OCI-LY7 (cell line): Measurements from ENCODE around the gene PTPRM. TPM values are rescaled to one million over a fixed set of nuclear protein-coding genes. Genes with fewer than 3 reads are reported as not detected.

ENCODE experiments used
- BruUV-seq: library from RNA; stranded (reverse); fragments of 400-500 nt; replicated peaks from 2 replicates; lab custom pipeline; 2021; lab: Mats Ljungman, UMichigan
- CTCF ChIA-PET: fragments of 300-600 bp; sonication (Branson Sonifier 250); formaldehyde crosslinking; loops from one replicate; lab custom pipeline; 2022; ENCODE audit warnings: antibody characterized with exemption; ENCODE audit not compliant: unreplicated experiment; lab: Charles Lee
- POLR2A ChIA-PET: fragments of 300-600 bp; sonication (Branson Sonifier 250); formaldehyde crosslinking; loops from one replicate; lab custom pipeline; 2022; ENCODE audit warnings: antibody characterized with exemption; lab: Charles Lee
- DNase-seq: peaks from one replicate; pipeline ENCODE4 v3.0.0-alpha.2; 2015; ENCODE audit warnings: low spot score
- H2AFZ ChIP-seq: fragments of 200-600 bp; sonication (generic), shearing (Covaris generic); 2 replicates; pipeline ENCODE4 v1.6.1; 2014; ENCODE audit warnings: mild to moderate bottlenecking, antibody characterized with exemption, low read length, moderate library complexity
- H3K27ac ChIP-seq: fragments of 200-600 bp; sonication (generic); 2 replicates; pipeline ENCODE4 v1.5.1; 2014; ENCODE audit warnings: mixed run types, low read depth, mild to moderate bottlenecking, moderate library complexity, low read length, inconsistent platforms; ENCODE audit not compliant: poor library complexity, severe bottlenecking
- H3K36me3 ChIP-seq: fragments of 200-600 bp; sonication (generic); 2 replicates; pipeline ENCODE4 v1.6.1; 2014; ENCODE audit warnings: mild to moderate bottlenecking, antibody characterized with exemption, low read length, moderate library complexity, mixed read lengths; ENCODE audit not compliant: insufficient read depth
- H3K4me1 ChIP-seq: fragments of 200-600 bp; sonication (generic); 2 replicates; pipeline ENCODE4 v1.5.1; 2014; ENCODE audit warnings: mild to moderate bottlenecking, low read length; ENCODE audit not compliant: insufficient read depth, poor library complexity, severe bottlenecking
- H3K4me2 ChIP-seq: fragments of 200-600 bp; sonication (generic); 2 replicates; pipeline ENCODE4 v1.6.1; 2014; ENCODE audit warnings: mild to moderate bottlenecking, low read length
- H3K4me3 ChIP-seq: fragments of 200-600 bp; sonication (generic); 2 replicates; pipeline ENCODE4 v1.5.1; 2014; ENCODE audit warnings: mild to moderate bottlenecking, low read depth, low read length; ENCODE audit not compliant: poor library complexity, severe bottlenecking
- H3K79me2 ChIP-seq: fragments of 200-600 bp; sonication (generic); 2 replicates; pipeline ENCODE4 v1.6.1; 2016; ENCODE audit warnings: low read depth, mild to moderate bottlenecking, low read length, moderate library complexity, mixed read lengths; ENCODE audit not compliant: insufficient read depth
- H3K9me2 ChIP-seq: fragments of 200-600 bp; sonication (generic); 2 replicates; pipeline ENCODE4 v1.6.1; 2016; ENCODE audit warnings: mild to moderate bottlenecking, low read length, mixed read lengths; ENCODE audit not compliant: insufficient read depth
- H3K9me3 ChIP-seq: fragments of 200-600 bp; sonication (generic); 2 replicates; pipeline ENCODE4 v1.6.1; 2014; ENCODE audit warnings: mild to moderate bottlenecking, mixed run types, low read length, mixed read lengths
- H4K20me1 ChIP-seq: fragments of 200-600 bp; sonication (generic); 2 replicates; pipeline ENCODE4 v1.6.1; 2014; ENCODE audit warnings: mild to moderate bottlenecking, antibody characterized with exemption, low read length, moderate library complexity, mixed read lengths; ENCODE audit not compliant: insufficient read depth
- CTCF ChIP-seq: fragments of 200-600 bp; sonication (generic); conservative IDR thresholded peaks from 2 replicates; pipeline ENCODE4 v1.5.1; 2014; ENCODE audit warnings: mild to moderate bottlenecking, antibody characterized with exemption, low read length, moderate library complexity, mixed read lengths
- EZH2phosphoT487 ChIP-seq: fragments of 200-600 bp; sonication (generic); IDR thresholded peaks from 2 replicates; pipeline ENCODE4 v1.6.1; 2018; ENCODE audit warnings: low read depth, borderline replicate concordance, mild to moderate bottlenecking, mixed run types, antibody characterized with exemption, low read length, moderate library complexity, mixed read lengths
- intact Hi-C: fragments of 100-400 bp; cut with micrococcal nuclease; formaldehyde crosslinking; loops from one replicate; pipeline ENCODE4 v1.10.0; 2022; ENCODE audit not compliant: unreplicated experiment
- total RNA-seq, 2 experiments: library from RNA; depleted of rRNA in 1 of 2; stranded (reverse); fragments of >200 nt in 1 of 2; shearing (Covaris generic) in 1 of 2; gene quantifications; 2 replicates each; pipeline ENCODE4 v1.2.3, GENCODE V29; 2014 to 2022

PTPRM gene
- total RNA-seq, 2 experiments from 2014 or later: not detected

- Histone ChIP-seq H4K20me1 (no peaks in the 10 kb centered on the region), H3K36me3 (no peaks in the 10 kb centered on the region), H3K79me2 (no peaks in the 10 kb centered on the region), H3K4me3 (no peak overlapping the region), H3K4me2 (no peak overlapping the region), H3K9me3 (no peaks in the 10 kb centered on the region), H2AFZ (no peak overlapping the region), H3K27ac (no peak overlapping the region), H3K9me2 (no peaks in the 10 kb centered on the region), H3K4me1 (no peaks in the 10 kb centered on the region)
- DNase-seq: no peak
- ChIA-PET CTCF (no interaction called here), POLR2A (no interaction called here)
- TF ChIP-seq EZH2phosphoT487: no peak
- BruUV-seq: no TSS peak
- intact Hi-C loops: no loop called here
Measured at GRCh38 chr18:8424917-8425725, 858.0 kb downstream of the PTPRM start.

- CTCF ChIA-PET: no interaction called here
- BruUV-seq: no TSS peak
- TF ChIP-seq EZH2phosphoT487 (no peak), CTCF (peak; percentile 71)
- intact Hi-C loops: no loop called here
- Histone ChIP-seq H3K27ac (no peak overlapping the region), H3K4me1 (no peaks in the 10 kb centered on the region), H2AFZ (no peak overlapping the region), H4K20me1 (no peaks in the 10 kb centered on the region), H3K9me2 (no peaks in the 10 kb centered on the region), H3K9me3 (no peaks in the 10 kb centered on the region), H3K4me3 (no peak overlapping the region), H3K36me3 (no peaks in the 10 kb centered on the region), H3K79me2 (no peaks in the 10 kb centered on the region), H3K4me2 (no peak overlapping the region)
- POLR2A ChIA-PET: no interaction called here
- peak; percentile 12 for DNase-seq
Measured at GRCh38 chr18:8426401-8426800, 859.3 kb downstream of the PTPRM start.

GRCh38 chr18:8427339-8427738 lies 860.2 kb downstream of the PTPRM start:
- Histone ChIP-seq H3K4me2 (no peak overlapping the region), H2AFZ (no peak overlapping the region), H4K20me1 (no peaks in the 10 kb centered on the region), H3K9me3 (no peaks in the 10 kb centered on the region), H3K9me2 (no peaks in the 10 kb centered on the region), H3K36me3 (no peaks in the 10 kb centered on the region), H3K4me3 (no peak overlapping the region), H3K4me1 (no peaks in the 10 kb centered on the region), H3K79me2 (no peaks in the 10 kb centered on the region), H3K27ac (no peak overlapping the region)
- ChIA-PET POLR2A (no interaction called here), CTCF (no interaction called here)
- TF ChIP-seq EZH2phosphoT487 (no peak), CTCF (no peak)
- intact Hi-C loops: no loop called here
- no peak for DNase-seq
- BruUV-seq: no TSS peak
